ENCODE data around the gene EHD3.

EHD3 gene

DNA sequence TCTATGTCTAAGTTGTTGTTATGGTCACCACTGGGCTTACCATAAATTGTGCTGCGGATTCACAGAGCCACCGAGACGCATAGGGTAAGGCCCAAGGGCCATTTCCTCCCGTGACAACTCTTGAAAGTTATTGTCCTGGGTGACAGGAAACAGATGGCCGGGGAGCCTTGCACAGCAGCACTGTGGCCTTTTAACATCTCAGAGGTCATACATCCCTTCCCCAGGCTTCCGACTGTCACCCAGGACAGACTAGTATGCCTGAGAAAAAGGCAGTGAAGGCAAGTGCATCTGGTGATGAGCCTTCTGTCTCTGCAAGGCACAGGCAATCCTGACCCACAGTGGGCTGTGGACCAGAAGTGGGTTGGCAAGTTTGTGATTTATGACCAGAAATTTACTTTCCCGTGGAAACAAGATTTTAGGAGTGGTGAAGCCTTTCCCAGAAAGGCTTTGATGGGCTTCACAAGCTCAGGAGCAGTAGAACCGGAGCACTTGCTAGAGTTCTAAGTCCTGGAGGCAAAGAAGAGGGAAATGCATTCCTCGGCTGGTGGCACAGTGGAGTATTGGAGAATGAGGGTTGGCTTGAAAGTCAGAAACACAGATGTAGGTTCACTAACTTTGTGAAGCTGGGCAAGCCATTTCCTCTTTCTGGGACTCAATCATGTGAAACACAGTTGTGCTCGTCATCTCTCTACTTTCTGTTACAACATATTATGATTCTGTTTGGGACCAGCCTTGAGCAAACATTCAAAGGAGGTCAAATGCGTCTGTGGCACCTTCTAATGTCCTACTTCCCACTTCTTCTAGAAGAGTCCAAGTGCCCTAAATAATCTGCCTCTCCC is 14.6 kb upstream of the EHD3 start:
- H3K4me1 ChIP-seq: no peaks in the 10 kb centered on the region
- H3K4me2 ChIP-seq (ENCODE audit: low read length): no peak overlapping the region
- TF ChIP-seq, protein P1, sequence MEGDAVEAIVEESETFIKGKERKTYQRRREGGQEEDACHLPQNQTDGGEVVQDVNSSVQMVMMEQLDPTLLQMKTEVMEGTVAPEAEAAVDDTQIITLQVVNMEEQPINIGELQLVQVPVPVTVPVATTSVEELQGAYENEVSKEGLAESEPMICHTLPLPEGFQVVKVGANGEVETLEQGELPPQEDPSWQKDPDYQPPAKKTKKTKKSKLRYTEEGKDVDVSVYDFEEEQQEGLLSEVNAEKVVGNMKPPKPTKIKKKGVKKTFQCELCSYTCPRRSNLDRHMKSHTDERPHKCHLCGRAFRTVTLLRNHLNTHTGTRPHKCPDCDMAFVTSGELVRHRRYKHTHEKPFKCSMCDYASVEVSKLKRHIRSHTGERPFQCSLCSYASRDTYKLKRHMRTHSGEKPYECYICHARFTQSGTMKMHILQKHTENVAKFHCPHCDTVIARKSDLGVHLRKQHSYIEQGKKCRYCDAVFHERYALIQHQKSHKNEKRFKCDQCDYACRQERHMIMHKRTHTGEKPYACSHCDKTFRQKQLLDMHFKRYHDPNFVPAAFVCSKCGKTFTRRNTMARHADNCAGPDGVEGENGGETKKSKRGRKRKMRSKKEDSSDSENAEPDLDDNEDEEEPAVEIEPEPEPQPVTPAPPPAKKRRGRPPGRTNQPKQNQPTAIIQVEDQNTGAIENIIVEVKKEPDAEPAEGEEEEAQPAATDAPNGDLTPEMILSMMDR (IDR thresholded peaks at IDR 0.05): no peak
- H2AFZ ChIP-seq: no peak overlapping the region
- H3K4me3 ChIP-seq (ENCODE audit: low read depth, low read length): no peak overlapping the region
- H3K79me2 ChIP-seq: no peaks in the 10 kb centered on the region
- H3K27ac ChIP-seq: no peak overlapping the region
- no peaks in the 10 kb centered on the region for H3K9me3 ChIP-seq (ENCODE audit: control insufficient read depth, low read length)
- H3K36me3 ChIP-seq (ENCODE audit: control insufficient read depth, insufficient read depth, low read length): no peaks in the 10 kb centered on the region
- H3K9ac ChIP-seq: no peak overlapping the region
- H3K27me3 ChIP-seq (ENCODE audit: control insufficient read depth, insufficient read depth, low read length): no peaks in the 10 kb centered on the region

DNA sequence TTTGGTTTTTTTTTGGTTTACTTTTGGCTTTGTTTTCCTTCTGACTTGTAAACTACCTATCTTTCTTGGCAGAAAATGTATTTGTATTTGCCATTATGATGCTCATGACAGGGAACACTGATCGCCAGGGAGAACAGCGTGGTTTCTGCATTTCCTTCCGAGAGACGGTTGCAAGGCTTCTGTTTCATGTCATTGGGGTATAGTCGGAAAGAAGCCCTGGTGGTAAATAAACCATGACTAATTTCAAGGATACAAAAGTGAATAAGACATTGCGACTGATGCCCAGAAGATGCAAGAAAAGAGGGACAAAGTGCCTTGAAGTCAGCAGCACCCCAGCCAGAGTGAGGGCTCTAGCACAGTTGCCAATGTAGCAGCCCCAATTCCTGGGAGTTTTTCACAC is 12.4 kb upstream of the EHD3 start:
- H3K27me3 ChIP-seq (ENCODE audit: control insufficient read depth, insufficient read depth, low read length): no peaks in the 10 kb centered on the region
- H3K36me3 ChIP-seq (ENCODE audit: control insufficient read depth, insufficient read depth, low read length): no peaks in the 10 kb centered on the region
- no peaks in the 10 kb centered on the region for H3K79me2 ChIP-seq
- H3K4me3 ChIP-seq (ENCODE audit: low read depth, low read length): no peak overlapping the region
- no peaks in the 10 kb centered on the region for H3K4me1 ChIP-seq
- H3K27ac ChIP-seq: no peak overlapping the region
- H2AFZ ChIP-seq: no peak overlapping the region
- TF ChIP-seq, protein P1 (IDR thresholded peaks at IDR 0.05): no peak
- no peak overlapping the region for H3K9ac ChIP-seq
- no peaks in the 10 kb centered on the region for H3K9me3 ChIP-seq (ENCODE audit: control insufficient read depth, low read length)
- no peak overlapping the region for H3K4me2 ChIP-seq (ENCODE audit: low read length)

DNA sequence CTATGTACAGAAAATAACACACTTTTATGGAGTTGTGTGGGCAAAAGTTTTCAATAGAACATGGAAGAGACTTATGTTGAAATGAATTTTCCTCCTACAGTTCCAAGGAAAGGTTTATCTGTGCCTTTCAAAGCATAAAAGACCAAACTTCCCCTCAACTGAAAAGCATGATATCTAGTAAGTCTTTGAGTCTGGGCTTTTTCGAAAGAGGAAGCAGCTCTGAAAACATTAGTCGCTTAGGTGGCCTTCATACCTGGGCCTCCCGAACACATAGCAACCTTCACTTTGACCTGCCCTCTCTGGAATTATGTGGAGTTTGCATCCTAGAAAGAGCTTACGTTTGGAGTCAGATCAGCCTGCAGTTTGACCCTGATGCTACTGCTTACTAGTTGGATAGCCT is 11.9 kb upstream of the EHD3 start:
- H3K79me2 ChIP-seq: no peaks in the 10 kb centered on the region
- no peak overlapping the region for H3K27ac ChIP-seq
- no peaks in the 10 kb centered on the region for H3K4me1 ChIP-seq
- H3K4me3 ChIP-seq (ENCODE audit: low read depth, low read length): no peak overlapping the region
- no peak overlapping the region for H2AFZ ChIP-seq
- no peak overlapping the region for H3K4me2 ChIP-seq (ENCODE audit: low read length)
- no peaks in the 10 kb centered on the region for H3K9me3 ChIP-seq (ENCODE audit: control insufficient read depth, low read length)
- H3K27me3 ChIP-seq (ENCODE audit: control insufficient read depth, insufficient read depth, low read length): no peaks in the 10 kb centered on the region
- H3K36me3 ChIP-seq (ENCODE audit: control insufficient read depth, insufficient read depth, low read length): no peaks in the 10 kb centered on the region
- TF ChIP-seq, protein P1 (IDR thresholded peaks at IDR 0.05): no peak
- no peak overlapping the region for H3K9ac ChIP-seq

DNA sequence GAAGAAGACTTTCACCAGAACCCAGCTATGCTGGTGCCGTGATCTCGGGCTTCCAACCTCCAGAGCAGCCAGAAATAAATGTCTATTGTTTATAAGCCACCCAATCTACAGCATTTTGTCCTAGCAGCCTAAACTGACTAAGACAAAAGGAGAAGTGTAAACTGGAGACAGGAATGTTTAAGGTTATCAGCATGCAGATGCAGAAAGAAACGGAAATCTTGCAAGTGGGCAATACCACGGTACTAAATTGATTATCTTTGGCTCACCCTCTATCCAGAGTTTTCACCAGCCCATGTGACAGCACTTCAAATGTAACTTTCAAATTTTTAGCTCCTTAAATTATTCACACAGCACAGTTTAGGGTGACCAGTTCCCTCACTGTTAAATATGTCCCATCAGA is 10.9 kb upstream of the EHD3 start:
- Histone ChIP-seq H3K27me3 (ENCODE audit: control insufficient read depth, insufficient read depth, low read length) (no peaks in the 10 kb centered on the region), H3K4me1 (no peaks in the 10 kb centered on the region), H3K79me2 (no peaks in the 10 kb centered on the region), H3K36me3 (ENCODE audit: control insufficient read depth, insufficient read depth, low read length) (no peaks in the 10 kb centered on the region), H3K4me3 (ENCODE audit: low read depth, low read length) (no peak overlapping the region), H3K9me3 (ENCODE audit: control insufficient read depth, low read length) (no peaks in the 10 kb centered on the region), H3K9ac (no peak overlapping the region), H3K4me2 (ENCODE audit: low read length) (no peak overlapping the region), H2AFZ (no peak overlapping the region), H3K27ac (no peak overlapping the region)
- TF ChIP-seq, protein P1 (IDR thresholded peaks at IDR 0.05): no peak

DNA sequence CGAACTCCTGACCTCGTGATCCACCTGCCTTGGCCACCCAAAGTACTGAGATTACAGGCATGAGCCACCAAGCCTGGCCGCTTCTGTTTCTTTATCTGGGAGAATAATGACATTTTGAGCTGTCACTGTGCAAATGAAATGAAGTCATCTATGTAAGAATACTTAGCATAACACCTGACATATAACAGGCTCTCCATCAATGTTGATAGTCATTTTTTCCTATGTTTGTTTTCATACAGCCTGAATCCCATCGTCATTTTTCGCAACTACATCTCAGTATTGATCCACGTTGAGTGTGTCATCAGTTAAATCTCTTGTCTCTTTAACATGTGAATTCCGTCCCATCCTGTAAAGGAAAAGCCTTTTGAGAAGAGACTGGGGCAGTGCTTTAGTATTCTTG is 10.2 kb upstream of the EHD3 start:
- Histone ChIP-seq H3K79me2 (no peaks in the 10 kb centered on the region), H3K9me3 (ENCODE audit: control insufficient read depth, low read length) (no peaks in the 10 kb centered on the region), H3K9ac (no peak overlapping the region), H3K27me3 (ENCODE audit: control insufficient read depth, insufficient read depth, low read length) (no peaks in the 10 kb centered on the region), H2AFZ (no peak overlapping the region), H3K4me3 (ENCODE audit: low read depth, low read length) (no peak overlapping the region), H3K36me3 (ENCODE audit: control insufficient read depth, insufficient read depth, low read length) (no peaks in the 10 kb centered on the region), H3K4me1 (no peaks in the 10 kb centered on the region), H3K4me2 (ENCODE audit: low read length) (no peak overlapping the region), H3K27ac (no peak overlapping the region)
- TF ChIP-seq, protein P1 (IDR thresholded peaks at IDR 0.05): no peak

All from parathyroid adenoma (tissue), 2 donors.